GM18505 (cell line): ENCODE results near the gene DIPK2A.

Experiments used
- ATAC-seq: cut with Tn5 transposase; IDR thresholded peaks from one replicate; pipeline ENCODE4 v1.9.1; 2021; ENCODE audit not compliant: unreplicated experiment
- POLR2A ChIP-seq: IDR thresholded peaks from 4 replicates; pipeline ENCODE4 v1.6.1; 2011; ENCODE audit warnings: borderline replicate concordance; ENCODE audit not compliant: insufficient read depth, insufficient read length; ENCODE audit errors: extremely low read depth

DIPK2A gene, protein sequence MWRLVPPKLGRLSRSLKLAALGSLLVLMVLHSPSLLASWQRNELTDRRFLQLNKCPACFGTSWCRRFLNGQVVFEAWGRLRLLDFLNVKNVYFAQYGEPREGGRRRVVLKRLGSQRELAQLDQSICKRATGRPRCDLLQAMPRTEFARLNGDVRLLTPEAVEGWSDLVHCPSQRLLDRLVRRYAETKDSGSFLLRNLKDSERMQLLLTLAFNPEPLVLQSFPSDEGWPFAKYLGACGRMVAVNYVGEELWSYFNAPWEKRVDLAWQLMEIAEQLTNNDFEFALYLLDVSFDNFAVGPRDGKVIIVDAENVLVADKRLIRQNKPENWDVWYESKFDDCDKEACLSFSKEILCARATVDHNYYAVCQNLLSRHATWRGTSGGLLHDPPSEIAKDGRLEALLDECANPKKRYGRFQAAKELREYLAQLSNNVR

DNA sequence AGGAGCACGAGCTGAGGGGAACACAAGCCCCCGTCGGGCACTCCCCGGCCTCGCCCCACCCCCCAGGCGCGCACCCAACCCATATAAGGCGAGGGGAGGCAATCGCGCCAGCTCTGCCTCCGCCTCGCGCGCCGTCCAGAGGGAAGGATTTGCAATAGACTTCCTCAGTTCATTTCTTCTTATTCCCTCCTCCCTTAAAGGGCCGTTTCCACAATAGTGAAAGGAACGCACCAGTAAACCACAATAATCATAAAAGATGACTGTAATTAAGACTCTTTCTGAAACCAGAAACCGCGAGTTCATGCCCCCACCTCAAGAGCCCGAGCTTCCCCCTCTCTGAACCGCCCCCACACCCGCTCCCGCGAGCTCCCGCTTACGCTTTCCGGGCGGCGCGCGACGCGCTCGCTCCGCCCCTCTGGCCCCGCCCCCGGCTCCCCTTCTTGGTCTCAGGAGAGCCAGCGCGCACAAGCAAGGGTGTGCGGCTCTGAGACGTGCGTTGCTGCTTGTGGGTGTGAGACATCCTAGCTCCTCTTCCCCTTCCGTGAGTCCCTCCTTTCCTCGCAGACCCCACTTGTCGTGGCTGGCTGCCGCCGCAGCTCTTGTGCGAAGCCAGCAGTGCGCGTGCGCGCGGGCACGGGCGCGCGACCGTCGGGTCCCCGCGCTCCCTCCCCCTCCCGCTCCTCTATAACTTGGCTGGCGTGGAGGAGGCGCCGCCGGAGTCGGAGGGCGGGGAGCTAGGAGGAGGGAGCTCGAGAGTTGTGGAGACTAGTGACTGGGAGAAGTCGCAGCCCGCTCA is at the start of gene DIPK2A:
Gene DIPK2A (plus strand): TSS at position 465 of the 796 bp plus-strand sequence. CDS start 510 bp downstream, outside the sequence.
- peak; percentile 56 for ATAC-seq
- peak; percentile 96 for TF ChIP-seq POLR2A

DNA sequence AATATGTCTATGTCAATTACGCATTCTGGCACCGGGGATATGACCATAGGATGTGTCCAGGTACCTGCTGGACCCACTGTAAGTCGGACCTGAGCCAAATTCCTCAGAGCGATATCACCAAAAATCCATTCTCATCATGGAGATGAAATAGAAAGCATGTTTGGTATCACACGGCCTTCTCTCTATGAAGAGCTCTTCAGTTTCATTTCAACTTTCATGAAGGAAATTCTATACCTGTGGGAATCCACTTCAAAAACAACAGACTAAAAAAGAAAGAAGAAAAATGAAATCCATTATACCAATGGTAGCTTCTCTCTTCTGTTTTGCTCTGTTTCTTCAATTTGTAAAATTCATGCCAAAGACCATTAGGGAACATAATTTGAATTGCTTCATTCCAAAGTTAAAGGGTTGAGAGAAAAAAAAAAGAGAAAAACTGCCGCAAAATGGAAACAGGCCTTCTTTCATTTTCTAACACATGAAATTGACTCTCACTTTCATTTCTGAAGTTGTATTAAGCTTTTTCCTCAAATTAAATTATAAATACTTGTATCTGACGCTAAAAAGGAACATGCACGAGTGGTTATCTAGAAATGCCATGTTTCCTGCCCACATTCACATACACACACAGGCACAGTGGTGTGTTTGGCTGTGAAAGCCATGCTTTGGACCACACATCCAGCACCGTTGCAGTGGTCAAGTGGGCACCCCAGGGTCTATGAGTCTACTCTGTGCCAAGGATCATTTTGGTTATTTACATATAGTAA is 46.9 kb upstream of the DIPK2A start:
- peak; percentile 67 for ATAC-seq
- TF ChIP-seq POLR2A = no peak

DNA sequence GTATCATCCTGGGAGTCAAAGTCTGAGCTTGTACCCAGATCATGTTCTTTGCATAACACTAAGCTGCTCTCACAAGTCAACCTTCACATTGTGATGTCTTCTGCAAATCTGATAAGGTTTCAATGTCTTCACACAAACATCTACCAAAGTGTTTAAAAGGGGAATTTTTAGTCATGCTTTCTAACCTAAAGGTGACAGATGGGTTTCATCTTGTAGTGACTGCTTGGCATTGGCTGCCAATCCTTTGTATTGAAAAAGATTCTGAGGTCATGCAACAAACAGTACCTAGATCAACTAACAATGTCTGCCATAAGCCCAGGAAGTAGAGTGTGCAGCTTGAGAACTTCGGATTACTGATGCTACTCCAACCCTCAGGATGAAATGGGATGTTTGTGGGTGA is 43.6 kb upstream of the DIPK2A start:
- no peak for TF ChIP-seq POLR2A
- no peak for ATAC-seq

DNA sequence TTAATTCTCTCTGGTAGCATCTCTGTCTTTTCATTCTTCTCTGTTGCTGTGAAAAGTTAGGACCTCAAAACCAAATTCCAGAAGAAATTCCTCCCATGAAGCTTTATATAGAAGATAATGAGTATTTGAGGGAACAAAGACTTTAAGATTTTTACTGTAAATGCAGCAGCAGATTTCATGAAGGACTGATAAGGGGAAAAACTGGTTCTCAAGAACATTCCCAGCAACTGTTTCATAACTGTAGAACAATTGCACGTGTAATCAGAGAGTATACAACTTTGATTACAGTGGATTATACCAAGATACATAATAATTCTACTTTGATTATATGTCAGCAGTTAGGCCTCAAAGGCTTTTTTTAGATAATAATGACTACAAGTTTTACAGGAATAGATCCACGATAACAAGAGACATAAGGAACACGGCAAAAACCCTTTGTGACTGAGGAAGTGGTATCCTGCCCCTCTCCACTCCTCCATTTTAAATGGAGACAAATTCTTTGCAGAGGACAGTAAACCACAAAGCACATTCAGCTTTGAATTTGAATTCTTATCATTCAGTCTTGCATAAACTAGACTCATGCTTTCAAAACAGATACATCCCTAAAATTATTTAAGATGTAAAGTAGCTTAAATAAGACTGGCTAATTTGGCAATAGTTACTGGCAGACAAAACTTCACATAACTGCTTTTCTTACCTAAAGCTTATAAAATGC is 42.9 kb upstream of the DIPK2A start:
- no peak for TF ChIP-seq POLR2A
- ATAC-seq = no peak

DNA sequence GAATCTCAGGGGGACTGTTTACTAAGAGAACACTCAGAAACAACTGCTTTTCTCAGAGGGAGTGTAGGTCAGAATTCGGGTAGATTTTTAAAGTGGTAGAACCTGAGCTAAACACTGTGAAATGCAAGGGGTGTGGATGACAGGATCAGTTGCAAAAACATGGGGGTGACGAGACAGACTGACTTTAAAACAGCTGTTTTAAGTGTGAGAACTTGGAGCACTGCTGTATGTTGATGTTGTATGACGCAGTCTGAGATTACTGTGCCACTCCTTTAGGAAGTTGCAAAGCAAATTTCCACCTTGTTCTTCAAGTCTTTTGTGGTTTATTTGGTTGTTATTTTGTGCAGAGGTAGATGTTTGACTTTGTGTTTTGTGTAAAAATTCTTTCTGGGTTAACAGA is 36.8 kb upstream of the DIPK2A start:
- no peak for ATAC-seq
- TF ChIP-seq POLR2A = no peak

DNA sequence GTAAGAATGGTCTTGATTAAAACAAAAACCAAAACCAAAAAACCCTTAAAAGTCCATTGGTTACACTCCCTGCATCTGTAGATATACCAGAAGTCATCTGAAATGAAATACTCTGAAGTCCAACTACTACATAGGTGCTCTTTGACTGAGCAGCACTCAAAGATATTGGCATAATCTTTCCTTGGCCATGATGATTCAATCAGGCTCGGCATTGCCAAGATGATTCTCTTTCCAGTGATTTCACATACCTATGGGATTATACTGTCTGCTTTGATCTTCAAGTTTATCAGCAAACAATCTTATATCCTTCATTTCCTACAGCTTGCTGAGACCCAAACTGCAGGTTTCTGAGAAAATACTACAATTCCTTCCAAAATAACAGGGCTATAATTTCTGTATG is 35.9 kb upstream of the DIPK2A start:
- ATAC-seq = no peak
- TF ChIP-seq POLR2A = no peak

DNA sequence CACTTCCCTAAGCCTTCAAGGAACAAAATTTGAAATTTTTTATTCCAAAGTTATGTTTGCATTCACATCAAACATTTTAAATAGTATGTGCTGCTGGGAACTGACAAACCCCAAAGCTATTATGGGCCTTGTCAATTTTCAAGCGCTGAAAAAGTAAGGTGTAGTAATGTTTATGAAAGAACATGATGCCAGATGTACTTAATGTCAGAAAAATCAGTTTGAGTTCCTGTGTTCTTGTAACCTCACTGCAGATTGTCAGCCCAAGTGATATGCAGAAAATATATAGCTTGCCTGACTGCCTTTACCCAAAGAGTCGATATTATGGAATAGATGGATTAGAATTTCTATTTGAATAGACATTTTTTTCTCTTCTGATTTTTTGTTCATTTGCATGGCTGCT is 20.8 kb upstream of the DIPK2A start:
- no peak for ATAC-seq
- no peak for TF ChIP-seq POLR2A

- no peak for ATAC-seq
These were observed 20.2 kb upstream of the DIPK2A start for GRCh38 chr3:143951351-143951971.

GRCh38 chr3:143952569-143953072 is 19.0 kb upstream of the DIPK2A start:
- no peak for ATAC-seq

More at GRCh38 chr3:143951351-143951971, 20.2 kb upstream of the DIPK2A start:
- TF ChIP-seq POLR2A = no peak

GRCh38 chr3:143955113-143955512 is 16.5 kb upstream of the DIPK2A start:
- TF ChIP-seq POLR2A = no peak
- no peak for ATAC-seq

More at GRCh38 chr3:143952569-143953072, 19.0 kb upstream of the DIPK2A start:
- TF ChIP-seq POLR2A = no peak

DNA sequence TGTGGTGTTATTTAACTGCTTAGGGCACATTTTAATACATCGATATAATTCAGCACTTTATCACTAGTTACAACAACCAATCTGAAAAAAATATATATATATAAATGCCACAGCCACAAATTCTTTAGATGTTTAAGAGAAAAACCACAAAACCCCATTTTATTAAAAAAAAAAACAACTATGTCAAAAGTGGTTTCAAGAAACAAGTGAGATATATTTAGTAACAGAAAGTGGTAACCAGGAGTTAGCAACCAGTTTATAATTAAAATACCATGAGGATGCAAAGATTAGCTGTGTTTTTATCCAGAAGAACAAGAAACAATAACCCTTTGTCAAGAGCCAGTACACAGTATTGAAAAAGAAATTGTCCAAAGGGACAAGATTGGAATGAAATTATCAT is 14.8 kb upstream of the DIPK2A start:
- TF ChIP-seq POLR2A = no peak
- ATAC-seq = no peak

- ATAC-seq = no peak
- TF ChIP-seq POLR2A = no peak
These were observed 14.2 kb upstream of the DIPK2A start for GRCh38 chr3:143957453-143957852.
